GM18867 (cell line): ENCODE results near the gene GRK7.
A peak's percentile ranks its signal among the peaks of the same experiment; 100 is the strongest.
"Not testable (repeated sequence)": the region's sequence is repeated elsewhere in the genome, so short reads cannot be mapped to it uniquely, and the experiment has no call there.

Experiments
- ATAC-seq: cut with Tn5 transposase; IDR thresholded peaks from one replicate; pipeline ENCODE4 v1.9.1; 2021; ENCODE audit warnings: mild to moderate bottlenecking, moderate library complexity; ENCODE audit not compliant: unreplicated experiment

Gene GRK7

GRCh38 chr3:141754032-141754431, 9.2 kb upstream of the GRK7 start:
- ATAC-seq = no peak

GRCh38 chr3:141762552-141762951, 656 bp upstream of the GRK7 start:
- not testable (repeated sequence) for ATAC-seq

GRCh38 chr3:141764045-141764444, 837 bp downstream of the GRK7 start:
- ATAC-seq = no peak

- no peak for ATAC-seq
These were observed 1.3 kb downstream of the GRK7 start for GRCh38 chr3:141764465-141764864.

- no peak for ATAC-seq
These were observed 1.8 kb downstream of the GRK7 start for GRCh38 chr3:141764986-141765385.

GRCh38 chr3:141767066-141767465, 3.9 kb downstream of the GRK7 start:
- no peak for ATAC-seq

GRCh38 chr3:141769221-141769894, 6.2 kb downstream of the GRK7 start:
- no peak for ATAC-seq

GRCh38 chr3:141773676-141774075, 10.5 kb downstream of the GRK7 start:
- no peak for ATAC-seq

GRCh38 chr3:141776376-141776775, 13.2 kb downstream of the GRK7 start:
- ATAC-seq = no peak

GRCh38 chr3:141776885-141777284, 13.7 kb downstream of the GRK7 start:
- no peak for ATAC-seq

GRCh38 chr3:141777957-141778813, 15.0 kb downstream of the GRK7 start:
- ATAC-seq = no peak

- ATAC-seq = no peak
These were observed 16.5 kb downstream of the GRK7 start for GRCh38 chr3:141779667-141780066.

- ATAC-seq = no peak
These were observed 19.3 kb downstream of the GRK7 start for GRCh38 chr3:141782386-141782932.

- ATAC-seq = no peak
These were observed 20.4 kb downstream of the GRK7 start for GRCh38 chr3:141783632-141784031.

GRCh38 chr3:141784096-141784495, 20.9 kb downstream of the GRK7 start:
- no peak for ATAC-seq

GRCh38 chr3:141784531-141784930, 21.3 kb downstream of the GRK7 start:
- no peak for ATAC-seq

- ATAC-seq = peak; percentile 48
These were observed 24.9 kb downstream of the GRK7 start for GRCh38 chr3:141788149-141788548.

GRCh38 chr3:141788750-141789149, 25.5 kb downstream of the GRK7 start:
- not testable (repeated sequence) for ATAC-seq

GRCh38 chr3:141789281-141789680, 26.1 kb downstream of the GRK7 start:
- no peak for ATAC-seq

GRCh38 chr3:141790171-141790570, 27.0 kb downstream of the GRK7 start:
- no peak for ATAC-seq

- ATAC-seq = no peak
These were observed 29.3 kb downstream of the GRK7 start for GRCh38 chr3:141792495-141792894.
